ENCODE results near the gene ACKR1.

GRCh38 chr1:159205225-159205624 is 550 bp downstream of the ACKR1 start:
- TF ChIP-seq CTCF (IDR thresholded peaks at IDR 0.05; ENCODE audit: low read depth, low read length, missing input control) = no peak
- no peak for TF ChIP-seq REST (IDR thresholded peaks at IDR 0.05)
- no peak for TF ChIP-seq RAD21 (IDR thresholded peaks at IDR 0.05)
- TF ChIP-seq MAX (IDR thresholded peaks at IDR 0.05) = no peak
- TF ChIP-seq JUND (IDR thresholded peaks at IDR 0.05) = no peak
- no peak for TF ChIP-seq GABPA (IDR thresholded peaks at IDR 0.05 in 1 of 2, conservative IDR thresholded peaks at IDR 0.05 in 1 of 2)
- TF ChIP-seq TAF1 (conservative IDR thresholded peaks at IDR 0.05) = no peak
- no peak for TF ChIP-seq ATF3 (IDR thresholded peaks at IDR 0.05)
